H9 (cell line): ENCODE data around the gene FUT9. TPM values are rescaled to one million over a fixed set of nuclear protein-coding genes. Genes with fewer than 3 reads are reported as not detected.

Experiments used
- DNase-seq: peaks from one replicate; pipeline ENCODE4 v3.0.0-alpha.2; 2017
- H2AFZ ChIP-seq: one replicate; pipeline ENCODE4 v1.6.1; 2013; ENCODE audit warnings: mild to moderate bottlenecking, low read length, control low read depth, moderate library complexity
- H2AK5ac ChIP-seq: 2 replicates; pipeline ENCODE4 v1.6.1; 2013; ENCODE audit warnings: low read length, control low read depth, mixed read lengths; ENCODE audit not compliant: insufficient read length
- H2BK120ac ChIP-seq: one replicate; pipeline ENCODE4 v1.6.1; 2013; ENCODE audit warnings: low read depth, mild to moderate bottlenecking, low read length, control low read depth, inconsistent platforms; ENCODE audit not compliant: poor library complexity, severe bottlenecking
- H2BK12ac ChIP-seq: 2 replicates; pipeline ENCODE4 v1.6.1; 2013; ENCODE audit warnings: low read length, control low read depth, mixed read lengths, low read depth; ENCODE audit not compliant: insufficient read length
- H2BK15ac ChIP-seq: 2 replicates; pipeline ENCODE4 v1.6.1; 2013; ENCODE audit warnings: low read depth, low read length, control low read depth
- H2BK20ac ChIP-seq: one replicate; pipeline ENCODE4 v1.6.1; 2013; ENCODE audit warnings: low read depth, mild to moderate bottlenecking, low read length, control low read depth, inconsistent platforms; ENCODE audit not compliant: poor library complexity, severe bottlenecking
- H2BK5ac ChIP-seq: 2 replicates; pipeline ENCODE4 v1.6.1; 2013; ENCODE audit warnings: low read length, control low read depth, mixed read lengths; ENCODE audit not compliant: insufficient read length
- H3K14ac ChIP-seq: 2 replicates; pipeline ENCODE4 v1.6.1; 2013; ENCODE audit warnings: low read length, control low read depth; ENCODE audit not compliant: insufficient read depth
- H3K18ac ChIP-seq: 2 replicates; pipeline ENCODE4 v1.6.1; 2013; ENCODE audit warnings: low read depth, mild to moderate bottlenecking, mixed read lengths, low read length, control low read depth; ENCODE audit not compliant: insufficient read length
- H3K23ac ChIP-seq: 2 replicates; pipeline ENCODE4 v1.6.1; 2013; ENCODE audit warnings: low read length, control low read depth, mixed read lengths, low read depth; ENCODE audit not compliant: insufficient read length
- H3K23me2 ChIP-seq: 2 replicates; pipeline ENCODE4 v1.6.1; 2013; ENCODE audit warnings: low read depth, mild to moderate bottlenecking, mixed read lengths, low read length, control low read depth; ENCODE audit not compliant: insufficient read length, poor library complexity, severe bottlenecking
- H3K27ac ChIP-seq: 2 replicates; pipeline ENCODE4 v1.5.1; 2013; ENCODE audit warnings: low read length, control low read depth, mixed read lengths, low read depth; ENCODE audit not compliant: insufficient read length
- H3K27me3 ChIP-seq: 2 replicates; pipeline ENCODE4 v1.6.1; 2013; ENCODE audit warnings: low read length, control low read depth, inconsistent platforms; ENCODE audit not compliant: insufficient read depth
- H3K4ac ChIP-seq: 2 replicates; pipeline ENCODE4 v1.6.1; 2013; ENCODE audit warnings: low read depth, mild to moderate bottlenecking, control low read depth, inconsistent platforms, low read length, moderate library complexity
- H3K4me1 ChIP-seq: 2 replicates; pipeline ENCODE4 v1.6.1; 2013; ENCODE audit warnings: low read length, control low read depth, inconsistent platforms; ENCODE audit not compliant: insufficient read depth
- H3K4me2 ChIP-seq: 2 replicates; pipeline ENCODE4 v1.6.1; 2013; ENCODE audit warnings: low read length, control low read depth, mixed read lengths; ENCODE audit not compliant: insufficient read length, insufficient read depth
- H3K56ac ChIP-seq: 2 replicates; pipeline ENCODE4 v1.6.1; 2013; ENCODE audit warnings: low read depth, mild to moderate bottlenecking, mixed read lengths, low read length, control low read depth; ENCODE audit not compliant: insufficient read length
- H3K79me1 ChIP-seq: 2 replicates; pipeline ENCODE4 v1.6.1; 2013; ENCODE audit warnings: low read depth, mild to moderate bottlenecking, moderate library complexity, low read length, control low read depth, inconsistent platforms; ENCODE audit not compliant: insufficient read depth, poor library complexity, severe bottlenecking
- H3K79me2 ChIP-seq: 2 replicates; pipeline ENCODE4 v1.6.1; 2013; ENCODE audit warnings: low read length, control low read depth, inconsistent platforms; ENCODE audit not compliant: insufficient read depth
- H3K9ac ChIP-seq: 2 replicates; pipeline ENCODE4 v1.6.1; 2013; ENCODE audit warnings: low read length, control low read depth, mixed read lengths; ENCODE audit not compliant: insufficient read length; ENCODE audit errors: extremely low read depth
- H3K9me3 ChIP-seq: one replicate; pipeline ENCODE4 v1.6.1; 2013; ENCODE audit warnings: low read depth, low read length, inconsistent platforms; ENCODE audit not compliant: control insufficient read depth
- H3T11ph ChIP-seq: one replicate; pipeline ENCODE4 v1.6.1; 2013; ENCODE audit warnings: mild to moderate bottlenecking, low read length, control low read depth, inconsistent platforms
- H4K20me1 ChIP-seq: one replicate; pipeline ENCODE4 v1.6.1; 2013; ENCODE audit not compliant: control insufficient read depth, insufficient read length, insufficient read depth
- H4K5ac ChIP-seq: 2 replicates; pipeline ENCODE4 v1.6.1; 2013; ENCODE audit warnings: low read depth, mild to moderate bottlenecking, mixed read lengths, low read length, control low read depth; ENCODE audit not compliant: insufficient read length
- H4K8ac ChIP-seq: replicated peaks from 2 replicates; pipeline ENCODE4 v1.6.1; 2013; ENCODE audit warnings: low read length, control low read depth, mixed read lengths, low read depth; ENCODE audit not compliant: insufficient read length
- H4K91ac ChIP-seq: 2 replicates; pipeline ENCODE4 v1.6.1; 2013; ENCODE audit warnings: low read depth, mild to moderate bottlenecking, moderate library complexity, mixed read lengths, low read length, control low read depth; ENCODE audit not compliant: insufficient read length
- H3K27ac Mint-ChIP-seq, 3 experiments: 2 replicates in 2 of 3; 3 replicates in 1 of 3; pipeline ENCODE4 v1.8.0; 2020 to 2021; ENCODE audit warnings: mixed read lengths in 3 of 3, mild to moderate bottlenecking in 1 of 3, moderate library complexity in 1 of 3
- H3K27me3 Mint-ChIP-seq: 2 replicates; pipeline ENCODE4 v1.8.0; 2021; ENCODE audit warnings: low read depth, mild to moderate bottlenecking, moderate library complexity, mixed read lengths
- H3K36me3 Mint-ChIP-seq, 3 experiments: 2 replicates in 2 of 3; 3 replicates in 1 of 3; pipeline ENCODE4 v1.8.0; 2020 to 2021; ENCODE audit warnings: low read depth in 3 of 3, mixed read lengths in 3 of 3; ENCODE audit not compliant: insufficient read depth in 1 of 3
- H3K4me1 Mint-ChIP-seq, 2 experiments: 2 replicates each; pipeline ENCODE4 v1.8.0; 2020; ENCODE audit warnings: mixed read lengths in 2 of 2
- H3K4me3 Mint-ChIP-seq, 2 experiments: 2 replicates in 1 of 2; 3 replicates in 1 of 2; pipeline ENCODE4 v1.8.0; 2020 to 2021; ENCODE audit warnings: mild to moderate bottlenecking in 2 of 2, mixed read lengths in 2 of 2, moderate library complexity in 1 of 2
- H3K9me3 Mint-ChIP-seq, 2 experiments: 2 replicates in 1 of 2; 3 replicates in 1 of 2; pipeline ENCODE4 v1.8.0; 2020; ENCODE audit warnings: mild to moderate bottlenecking in 2 of 2, mixed read lengths in 2 of 2, moderate library complexity in 1 of 2
- CTCF ChIP-seq: fragments of 200-600 bp; sonication (generic); conservative IDR thresholded peaks from 3 replicates; pipeline ENCODE4 v1.8.0; 2021; ENCODE audit warnings: antibody characterized with exemption, mild to moderate bottlenecking
- WGBS: extraction: QIAGEN DNeasy Blood & Tissue Kit; methylation state at CpG from one replicate; pipeline ENCODE4 v1.1.7; 2013; ENCODE audit warnings: missing lambda C conversion rate, low lambda C conversion rate, mixed read lengths; ENCODE audit not compliant: insufficient read length; ENCODE audit errors: extremely low coverage; 5-methylcytosine and 5-hydroxymethylcytosine counted together
- total RNA-seq: library from RNA; stranded (reverse); gene quantifications from 2 replicates; pipeline ENCODE4 v1.2.1, GENCODE V29; 2021

FUT9 gene
- total RNA-seq, 1 experiment from 2014 or later: 1.6 TPM

GRCh38 chr6:96059586-96059985 lies 43.8 kb downstream of the FUT9 start:
- H3K4me3 Mint-ChIP-seq: no peak overlapping the region
- no peak overlapping the region for H3T11ph ChIP-seq
- no peak overlapping the region for H2BK12ac ChIP-seq
- H2BK15ac ChIP-seq: no peak overlapping the region
- H4K91ac ChIP-seq: no peak overlapping the region
- no peak overlapping the region for H2AK5ac ChIP-seq
- H4K8ac ChIP-seq: no peak overlapping the region
- H3K4me1 ChIP-seq: no peaks in the 10 kb centered on the region
- H3K79me2 ChIP-seq: no peaks in the 10 kb centered on the region
- no peak overlapping the region for H4K5ac ChIP-seq
- H2BK120ac ChIP-seq: no peak overlapping the region
- H3K4me1 Mint-ChIP-seq: peaks cover 0 to 9% of the 10 kb centered on the region in 2 experiments; a peak in 1 of 4 replicates
- H3K4me2 ChIP-seq: no peak overlapping the region
- no peaks in the 10 kb centered on the region for H4K20me1 ChIP-seq
- H3K9me3 ChIP-seq: no peaks in the 10 kb centered on the region
- WGBS: no CpG with 5 or more reads among the region's 1 CpG
- H3K23me2 ChIP-seq: no peaks in the 10 kb centered on the region
- H3K9ac ChIP-seq: no peak overlapping the region
- H3K4ac ChIP-seq: no peak overlapping the region
- no peak overlapping the region for H3K18ac ChIP-seq
- peaks cover 0 to 10% (median 6%) of the 10 kb centered on the region in 3 experiments; a peak in 4 of 7 replicates for H3K36me3 Mint-ChIP-seq
- no peaks in the 10 kb centered on the region for H3K27me3 ChIP-seq
- TF ChIP-seq CTCF: no peak
- no peaks in the 10 kb centered on the region for H3K79me1 ChIP-seq
- H3K14ac ChIP-seq: no peak overlapping the region
- DNase-seq: no peak
- H3K56ac ChIP-seq: no peak overlapping the region
- H2AFZ ChIP-seq: no peak overlapping the region
- H3K27ac ChIP-seq: no peak overlapping the region
- H3K27me3 Mint-ChIP-seq: no peaks in the 10 kb centered on the region
- no peak overlapping the region for H2BK20ac ChIP-seq
- no peak overlapping the region for H3K23ac ChIP-seq
- peaks cover 3 to 8% of the 10 kb centered on the region in 2 experiments; a peak in 2 of 5 replicates for H3K9me3 Mint-ChIP-seq
- H3K27ac Mint-ChIP-seq: no peak overlapping the region
- no peak overlapping the region for H2BK5ac ChIP-seq
